GM23338 (cell line): ENCODE measurements around the gene PSMD14. TPM values are rescaled to one million over a fixed set of nuclear protein-coding genes. Genes with fewer than 3 reads are reported as not detected.

ENCODE experiments used
- ATAC-seq: fragments of 200-7000 bp; cut with Tn5 transposase; 3 replicates; pipeline ENCODE4 v1.9.1; 2020
- DNase-seq: peaks from one replicate; pipeline ENCODE4 v3.0.0-alpha.2; 2015; ENCODE audit warnings: low spot score
- H2AFZ ChIP-seq: fragments of 200-600 bp; sonication (generic); 2 replicates; pipeline ENCODE4 v1.8.0; 2016; ENCODE audit warnings: antibody characterized with exemption, mild to moderate bottlenecking, moderate library complexity
- H3F3A ChIP-seq: fragments of 200-600 bp; sonication (generic); replicated peaks from 2 replicates; pipeline ENCODE4 v1.8.0; 2017; ENCODE audit warnings: antibody characterized with exemption, mixed run types, low read depth
- H3K27ac ChIP-seq: fragments of 200-600 bp; sonication (generic); 2 replicates; pipeline ENCODE4 v1.6.1; 2016; ENCODE audit warnings: low read depth
- H3K27me3 ChIP-seq: fragments of 200-600 bp; sonication (generic); 2 replicates; pipeline ENCODE4 v1.8.0; 2016; ENCODE audit warnings: mild to moderate bottlenecking, mixed run types, moderate library complexity; ENCODE audit not compliant: insufficient read depth
- H3K36me3 ChIP-seq: fragments of 200-600 bp; sonication (generic); 2 replicates; pipeline ENCODE4 v1.8.0; 2016; ENCODE audit warnings: mild to moderate bottlenecking; ENCODE audit not compliant: insufficient read depth
- H3K4me1 ChIP-seq: fragments of 200-600 bp; sonication (generic); 2 replicates; pipeline ENCODE4 v1.8.0; 2016; ENCODE audit warnings: mild to moderate bottlenecking, moderate library complexity; ENCODE audit not compliant: insufficient read depth
- H3K4me2 ChIP-seq: fragments of 200-600 bp; sonication (generic); 2 replicates; pipeline ENCODE4 v1.7.1; 2017; ENCODE audit warnings: mixed run types
- H3K4me3 ChIP-seq: fragments of 200-600 bp; sonication (generic); 2 replicates; pipeline ENCODE4 v1.6.1; 2016; ENCODE audit warnings: mixed run types
- H3K79me2 ChIP-seq: fragments of 200-600 bp; sonication (generic); replicated peaks from 2 replicates; pipeline ENCODE4 v1.8.0; 2017; ENCODE audit warnings: mild to moderate bottlenecking; ENCODE audit not compliant: insufficient read depth
- H3K9me2 ChIP-seq: fragments of 200-600 bp; sonication (generic); 2 replicates; pipeline ENCODE4 v1.8.0; 2017; ENCODE audit not compliant: insufficient read depth
- H4K20me1 ChIP-seq: fragments of 200-600 bp; sonication (generic); replicated peaks from 2 replicates; pipeline ENCODE4 v1.8.0; 2017; ENCODE audit warnings: mild to moderate bottlenecking; ENCODE audit not compliant: insufficient read depth
- H3K27ac Mint-ChIP-seq: 2 replicates; pipeline ENCODE4 v1.8.0; 2020; ENCODE audit warnings: inconsistent platforms, mild to moderate bottlenecking, moderate library complexity, mixed read lengths
- H3K27me3 Mint-ChIP-seq: 3 replicates; pipeline ENCODE4 v1.8.0; 2022; ENCODE audit warnings: low read depth, mild to moderate bottlenecking, moderate library complexity, mixed read lengths, inconsistent platforms; ENCODE audit not compliant: insufficient read depth, poor library complexity
- H3K36me3 Mint-ChIP-seq: 3 replicates; pipeline ENCODE4 v1.8.0; 2021; ENCODE audit warnings: low read depth, mild to moderate bottlenecking, inconsistent platforms, moderate library complexity, mixed read lengths
- H3K4me1 Mint-ChIP-seq: 3 replicates; pipeline ENCODE4 v1.8.0; 2020; ENCODE audit warnings: mild to moderate bottlenecking, inconsistent platforms, mixed read lengths
- H3K4me3 Mint-ChIP-seq: 3 replicates; pipeline ENCODE4 v1.8.0; 2021; ENCODE audit warnings: moderate library complexity, mild to moderate bottlenecking, inconsistent platforms, mixed read lengths
- H3K9me3 Mint-ChIP-seq: 3 replicates; pipeline ENCODE4 v1.8.0; 2020; ENCODE audit warnings: moderate library complexity, mild to moderate bottlenecking, inconsistent platforms, mixed read lengths
- CREB1 ChIP-seq: fragments of 250-450 bp; sonication (Bioruptor Pico); IDR thresholded peaks from 2 replicates; pipeline ENCODE4 v1.5.0; 2020; ENCODE audit warnings: low read depth, mild to moderate bottlenecking, moderate library complexity
- ETS1 ChIP-seq: IDR thresholded peaks from 2 replicates; pipeline ENCODE4 v1.6.1; 2016; ENCODE audit warnings: antibody characterized with exemption
- EZH2 ChIP-seq: fragments of 200-600 bp; sonication (generic); IDR thresholded peaks from one replicate; pipeline ENCODE4 v1.8.0; 2017; ENCODE audit warnings: antibody characterized with exemption, mild to moderate bottlenecking, low read depth; ENCODE audit not compliant: unreplicated experiment
- EZH2phosphoT487 ChIP-seq: fragments of 200-600 bp; sonication (generic); IDR thresholded peaks from one replicate; pipeline ENCODE4 v1.8.1; 2018; ENCODE audit warnings: antibody characterized with exemption; ENCODE audit not compliant: unreplicated experiment
- JUNB ChIP-seq: IDR thresholded peaks from one replicate; pipeline ENCODE4 v1.6.1; 2016; ENCODE audit warnings: antibody characterized with exemption; ENCODE audit not compliant: unreplicated experiment
- NANOG ChIP-seq: IDR thresholded peaks from 2 replicates; pipeline ENCODE4 v1.6.1; 2016; ENCODE audit warnings: antibody characterized with exemption, borderline replicate concordance
- POLR2AphosphoS5 ChIP-seq: IDR thresholded peaks from 2 replicates; pipeline ENCODE4 v1.6.1; 2016; ENCODE audit warnings: antibody characterized with exemption, low read depth
- STAT1 ChIP-seq: IDR thresholded peaks from one replicate; pipeline ENCODE4 v1.6.1; 2016; ENCODE audit warnings: antibody characterized with exemption; ENCODE audit not compliant: unreplicated experiment
- ZNF114 ChIP-seq: fragments of 250-450 bp; sonication (Bioruptor Pico); IDR thresholded peaks from 2 replicates; pipeline ENCODE4 v1.5.0; 2020; ENCODE audit warnings: mild to moderate bottlenecking, moderate library complexity
- ZNF331 ChIP-seq: fragments of 250-450 bp; sonication (Bioruptor Pico); IDR thresholded peaks from 2 replicates; pipeline ENCODE4 v1.5.0; 2020; ENCODE audit warnings: low read depth, mild to moderate bottlenecking, moderate library complexity
- ZNF462 ChIP-seq: fragments of 250-450 bp; sonication (Bioruptor Pico); IDR thresholded peaks from 2 replicates; pipeline ENCODE4 v1.5.0; 2020; ENCODE audit warnings: mild to moderate bottlenecking, moderate library complexity
- polyA plus RNA-seq: library from polyadenylated mRNA; unstranded; fragments of >200 nt; fragmentation: Nextera tagmentation; extraction: Ambion mirVana; gene quantifications from 2 replicates; pipeline ENCODE4 v1.2.1, GENCODE V29; 2016
- total RNA-seq: library from RNA; depleted of rRNA; stranded (reverse); fragments of >200 nt; shearing (Covaris generic); gene quantifications from 2 replicates; pipeline ENCODE4 v1.2.3, GENCODE V29; 2014
- TF ChIP-seq, protein P1 (sequence below): IDR thresholded peaks from one replicate; pipeline ENCODE4 v1.6.1; 2018; ENCODE audit warnings: antibody characterized with exemption; ENCODE audit not compliant: unreplicated experiment

Gene PSMD14
- total and polyA plus RNA-seq, 2 experiments from 2014 or later = 92.2 to 123 TPM

- Histone ChIP-seq H3K4me2 (no peak overlapping the region), H4K20me1 (no peaks in the 10 kb centered on the region; the same call in 1 of the 2 replicates), H3K79me2 (no peaks in the 10 kb centered on the region), H3K4me1 (peaks cover 22% of the 10 kb centered on the region), H2AFZ (no peak overlapping the region), H3F3A (no peaks in the 10 kb centered on the region), H3K9me2 (no peaks in the 10 kb centered on the region), H3K27ac (no peak overlapping the region), H3K4me3 (no peak overlapping the region), H3K27me3 (no peaks in the 10 kb centered on the region), H3K36me3 (peaks cover 18% of the 10 kb centered on the region; the same call in 1 of the 2 replicates)
- Mint-ChIP-seq H3K9me3 (no peaks in the 10 kb centered on the region), H3K36me3 (peaks cover 29% of the 10 kb centered on the region), H3K27me3 (no peaks in the 10 kb centered on the region), H3K4me1 (peaks cover 21% of the 10 kb centered on the region), H3K4me3 (no peak overlapping the region), H3K27ac (peak overlapping the region; percentile 7; the same call in 1 of the 2 replicates)
- TF ChIP-seq ETS1 (no peak), CREB1 (no peak), ZNF331 (CRISPR knock-in tag) (no peak), ZNF114 (CRISPR knock-in tag) (no peak), STAT1 (no peak), ZNF462 (CRISPR knock-in tag) (no peak), POLR2AphosphoS5 (no peak), EZH2phosphoT487 (no peak), NANOG (no peak), EZH2 (no peak), JUNB (no peak)
- TF ChIP-seq, protein P1, sequence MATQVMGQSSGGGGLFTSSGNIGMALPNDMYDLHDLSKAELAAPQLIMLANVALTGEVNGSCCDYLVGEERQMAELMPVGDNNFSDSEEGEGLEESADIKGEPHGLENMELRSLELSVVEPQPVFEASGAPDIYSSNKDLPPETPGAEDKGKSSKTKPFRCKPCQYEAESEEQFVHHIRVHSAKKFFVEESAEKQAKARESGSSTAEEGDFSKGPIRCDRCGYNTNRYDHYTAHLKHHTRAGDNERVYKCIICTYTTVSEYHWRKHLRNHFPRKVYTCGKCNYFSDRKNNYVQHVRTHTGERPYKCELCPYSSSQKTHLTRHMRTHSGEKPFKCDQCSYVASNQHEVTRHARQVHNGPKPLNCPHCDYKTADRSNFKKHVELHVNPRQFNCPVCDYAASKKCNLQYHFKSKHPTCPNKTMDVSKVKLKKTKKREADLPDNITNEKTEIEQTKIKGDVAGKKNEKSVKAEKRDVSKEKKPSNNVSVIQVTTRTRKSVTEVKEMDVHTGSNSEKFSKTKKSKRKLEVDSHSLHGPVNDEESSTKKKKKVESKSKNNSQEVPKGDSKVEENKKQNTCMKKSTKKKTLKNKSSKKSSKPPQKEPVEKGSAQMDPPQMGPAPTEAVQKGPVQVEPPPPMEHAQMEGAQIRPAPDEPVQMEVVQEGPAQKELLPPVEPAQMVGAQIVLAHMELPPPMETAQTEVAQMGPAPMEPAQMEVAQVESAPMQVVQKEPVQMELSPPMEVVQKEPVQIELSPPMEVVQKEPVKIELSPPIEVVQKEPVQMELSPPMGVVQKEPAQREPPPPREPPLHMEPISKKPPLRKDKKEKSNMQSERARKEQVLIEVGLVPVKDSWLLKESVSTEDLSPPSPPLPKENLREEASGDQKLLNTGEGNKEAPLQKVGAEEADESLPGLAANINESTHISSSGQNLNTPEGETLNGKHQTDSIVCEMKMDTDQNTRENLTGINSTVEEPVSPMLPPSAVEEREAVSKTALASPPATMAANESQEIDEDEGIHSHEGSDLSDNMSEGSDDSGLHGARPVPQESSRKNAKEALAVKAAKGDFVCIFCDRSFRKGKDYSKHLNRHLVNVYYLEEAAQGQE = no peak
- ATAC-seq (no peak; the same call in 2 of the 3 replicates), DNase-seq (no peak)
These were observed 83.7 kb downstream of the PSMD14 start for GRCh38 chr2:161391737-161392506.
